ENCODE data around the gene TPRX2.

- no peak for TF ChIP-seq CTCF (IDR thresholded peaks at IDR 0.05)
- TF ChIP-seq POLR2AphosphoS5 (IDR thresholded peaks at IDR 0.05): no peak
- no peak for TF ChIP-seq POLR2A (IDR thresholded peaks at IDR 0.05)
Observed at GRCh38 chr19:47860602-47861297, 1.7 kb downstream of the TPRX2 start.
